ENCODE results near the gene NT5E.

The NT5E gene

DNA sequence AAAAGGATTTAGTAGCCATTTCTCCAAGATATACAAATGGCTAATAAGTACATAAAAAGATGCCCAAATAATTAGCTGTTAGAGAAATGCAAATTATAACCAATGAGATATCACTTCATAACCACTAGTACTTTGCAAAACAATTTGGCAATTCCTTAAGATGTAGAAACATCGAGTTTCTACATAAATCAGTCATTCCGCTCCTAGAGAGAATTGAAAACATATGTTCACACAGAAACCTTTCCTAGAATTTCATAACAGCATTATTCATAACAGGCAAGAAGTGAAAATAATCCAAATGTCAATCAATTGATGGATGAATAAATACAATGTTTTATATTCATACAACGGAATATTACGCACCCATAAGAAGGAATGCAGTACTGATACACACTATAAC is 20.5 kb upstream of the NT5E start:
- Histone ChIP-seq H4K20me1 (ENCODE audit: insufficient read depth, low read length) (no peaks in the 10 kb centered on the region), H3K27ac (ENCODE audit: low read depth, low read length, poor library complexity, severe bottlenecking) (no peak overlapping the region), H3K79me2 (ENCODE audit: insufficient read depth, low read length) (no peaks in the 10 kb centered on the region), H3K9me3 (ENCODE audit: low read length) (no peaks in the 10 kb centered on the region), H3K9ac (ENCODE audit: low read length) (no peak overlapping the region), H3K4me1 (ENCODE audit: insufficient read depth, low read length, severe bottlenecking) (no peaks in the 10 kb centered on the region), H3F3A (ENCODE audit: insufficient read depth, low read length) (no peaks in the 10 kb centered on the region), H3K27me3 (ENCODE audit: insufficient read depth, low read length) (no peaks in the 10 kb centered on the region), H3K9me2 (ENCODE audit: low read depth, low read length) (no peaks in the 10 kb centered on the region), H3K4me3 (ENCODE audit: low read depth, low read length, poor library complexity, severe bottlenecking) (no peak overlapping the region), H2AFZ (ENCODE audit: low read length) (no peak overlapping the region), H3K4me2 (ENCODE audit: low read length) (no peak overlapping the region), H3K36me3 (ENCODE audit: insufficient read depth, low read length) (no peaks in the 10 kb centered on the region)
- TF ChIP-seq, protein P1, sequence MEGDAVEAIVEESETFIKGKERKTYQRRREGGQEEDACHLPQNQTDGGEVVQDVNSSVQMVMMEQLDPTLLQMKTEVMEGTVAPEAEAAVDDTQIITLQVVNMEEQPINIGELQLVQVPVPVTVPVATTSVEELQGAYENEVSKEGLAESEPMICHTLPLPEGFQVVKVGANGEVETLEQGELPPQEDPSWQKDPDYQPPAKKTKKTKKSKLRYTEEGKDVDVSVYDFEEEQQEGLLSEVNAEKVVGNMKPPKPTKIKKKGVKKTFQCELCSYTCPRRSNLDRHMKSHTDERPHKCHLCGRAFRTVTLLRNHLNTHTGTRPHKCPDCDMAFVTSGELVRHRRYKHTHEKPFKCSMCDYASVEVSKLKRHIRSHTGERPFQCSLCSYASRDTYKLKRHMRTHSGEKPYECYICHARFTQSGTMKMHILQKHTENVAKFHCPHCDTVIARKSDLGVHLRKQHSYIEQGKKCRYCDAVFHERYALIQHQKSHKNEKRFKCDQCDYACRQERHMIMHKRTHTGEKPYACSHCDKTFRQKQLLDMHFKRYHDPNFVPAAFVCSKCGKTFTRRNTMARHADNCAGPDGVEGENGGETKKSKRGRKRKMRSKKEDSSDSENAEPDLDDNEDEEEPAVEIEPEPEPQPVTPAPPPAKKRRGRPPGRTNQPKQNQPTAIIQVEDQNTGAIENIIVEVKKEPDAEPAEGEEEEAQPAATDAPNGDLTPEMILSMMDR (IDR thresholded peaks at IDR 0.05; ENCODE audit: low read length): no peak
- no peak for TF ChIP-seq EZH2 (IDR thresholded peaks at IDR 0.05; ENCODE audit: borderline replicate concordance, low read length)

DNA sequence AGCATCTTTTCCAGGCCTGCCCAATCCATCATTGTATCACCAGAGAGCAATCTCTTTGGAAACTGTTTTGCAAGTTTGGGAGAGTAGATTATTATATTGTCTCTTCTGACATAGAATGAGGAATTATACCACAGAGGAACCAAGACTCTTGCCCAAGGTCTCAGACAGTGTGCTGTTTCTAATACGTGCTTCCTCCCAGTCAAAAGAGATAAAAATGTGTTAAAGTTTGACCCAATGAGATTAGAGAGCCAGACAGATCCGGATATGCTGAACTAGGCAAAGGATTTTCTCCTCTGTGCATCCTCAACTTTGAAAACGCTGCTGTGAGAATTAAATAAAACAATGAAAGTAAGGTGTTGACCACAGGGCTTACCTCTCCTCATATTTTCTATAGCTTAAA is 18.6 kb upstream of the NT5E start:
- Histone ChIP-seq H4K20me1 (ENCODE audit: insufficient read depth, low read length) (no peaks in the 10 kb centered on the region), H3K9me2 (ENCODE audit: low read depth, low read length) (no peaks in the 10 kb centered on the region), H3K4me2 (ENCODE audit: low read length) (no peak overlapping the region), H3K36me3 (ENCODE audit: insufficient read depth, low read length) (no peaks in the 10 kb centered on the region), H3K9me3 (ENCODE audit: low read length) (no peaks in the 10 kb centered on the region), H3F3A (ENCODE audit: insufficient read depth, low read length) (no peaks in the 10 kb centered on the region), H3K27ac (ENCODE audit: low read depth, low read length, poor library complexity, severe bottlenecking) (no peak overlapping the region), H3K79me2 (ENCODE audit: insufficient read depth, low read length) (no peaks in the 10 kb centered on the region), H3K9ac (ENCODE audit: low read length) (no peak overlapping the region), H3K4me3 (ENCODE audit: low read depth, low read length, poor library complexity, severe bottlenecking) (no peak overlapping the region), H3K4me1 (ENCODE audit: insufficient read depth, low read length, severe bottlenecking) (no peaks in the 10 kb centered on the region), H2AFZ (ENCODE audit: low read length) (no peak overlapping the region), H3K27me3 (ENCODE audit: insufficient read depth, low read length) (no peaks in the 10 kb centered on the region)
- TF ChIP-seq, protein P1 (IDR thresholded peaks at IDR 0.05; ENCODE audit: low read length): no peak
- no peak for TF ChIP-seq EZH2 (IDR thresholded peaks at IDR 0.05; ENCODE audit: borderline replicate concordance, low read length)

DNA sequence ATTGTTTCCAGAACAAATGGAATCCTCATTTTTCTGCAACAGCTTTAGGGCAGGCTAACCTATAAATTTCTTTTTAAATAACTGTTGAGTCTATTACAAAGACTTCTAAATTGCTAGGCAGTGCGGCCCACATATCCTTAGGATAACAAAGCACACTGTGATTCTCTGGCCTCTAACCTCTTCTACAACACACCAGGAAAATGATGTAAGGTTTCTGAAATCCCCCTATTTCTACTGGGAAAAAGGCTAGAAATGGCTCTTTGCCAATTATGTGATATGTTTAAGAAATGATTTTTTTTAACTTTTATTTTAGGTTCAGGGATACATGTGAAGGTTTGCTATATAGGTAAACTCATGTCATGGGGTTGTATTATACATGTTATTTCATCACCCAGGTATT is 17.3 kb upstream of the NT5E start:
- no peaks in the 10 kb centered on the region for H3K27me3 ChIP-seq (ENCODE audit: insufficient read depth, low read length)
- H3K79me2 ChIP-seq (ENCODE audit: insufficient read depth, low read length): no peaks in the 10 kb centered on the region
- H3K27ac ChIP-seq (ENCODE audit: low read depth, low read length, poor library complexity, severe bottlenecking): no peak overlapping the region
- no peak overlapping the region for H2AFZ ChIP-seq (ENCODE audit: low read length)
- no peaks in the 10 kb centered on the region for H3K4me1 ChIP-seq (ENCODE audit: insufficient read depth, low read length, severe bottlenecking)
- no peaks in the 10 kb centered on the region for H3K36me3 ChIP-seq (ENCODE audit: insufficient read depth, low read length)
- H3K9ac ChIP-seq (ENCODE audit: low read length): no peak overlapping the region
- H3K4me3 ChIP-seq (ENCODE audit: low read depth, low read length, poor library complexity, severe bottlenecking): no peak overlapping the region
- H3K9me2 ChIP-seq (ENCODE audit: low read depth, low read length): no peaks in the 10 kb centered on the region
- no peaks in the 10 kb centered on the region for H3K9me3 ChIP-seq (ENCODE audit: low read length)
- no peak overlapping the region for H3K4me2 ChIP-seq (ENCODE audit: low read length)
- no peaks in the 10 kb centered on the region for H4K20me1 ChIP-seq (ENCODE audit: insufficient read depth, low read length)
- H3F3A ChIP-seq (ENCODE audit: insufficient read depth, low read length): no peaks in the 10 kb centered on the region
- TF ChIP-seq, protein P1 (IDR thresholded peaks at IDR 0.05; ENCODE audit: low read length): no peak
- TF ChIP-seq EZH2 (IDR thresholded peaks at IDR 0.05; ENCODE audit: borderline replicate concordance, low read length): no peak

All from OCI-LY1 (cell line).